Stimulated activated CD4-positive, alpha-beta T cell treated with anti-CD3 and anti-CD28 coated beads, TNF-alpha, amount 100 ng/mL, for 24 hours (primary cell): ENCODE results near the gene LVRN.

Experiments used
- DNase-seq, 3 experiments: peaks; one replicate each; pipeline ENCODE4 v3.0.0-alpha.2; 2020; ENCODE audit warnings: low read depth in 3 of 3

Gene LVRN

GRCh38 chr5:116023619-116024018 lies 61.3 kb downstream of the LVRN start:
- no peak for DNase-seq

GRCh38 chr5:116025866-116026265 lies 63.6 kb downstream of the LVRN start:
- no peak for DNase-seq

GRCh38 chr5:116032094-116032517 lies 69.8 kb downstream of the LVRN start, which contains the start of gene ARL14EPL:
Gene ARL14EPL (plus strand): TSS chr5:116032472. CDS start chr5:116051466, 18,994 bp downstream.
- no peak for DNase-seq

DNA sequence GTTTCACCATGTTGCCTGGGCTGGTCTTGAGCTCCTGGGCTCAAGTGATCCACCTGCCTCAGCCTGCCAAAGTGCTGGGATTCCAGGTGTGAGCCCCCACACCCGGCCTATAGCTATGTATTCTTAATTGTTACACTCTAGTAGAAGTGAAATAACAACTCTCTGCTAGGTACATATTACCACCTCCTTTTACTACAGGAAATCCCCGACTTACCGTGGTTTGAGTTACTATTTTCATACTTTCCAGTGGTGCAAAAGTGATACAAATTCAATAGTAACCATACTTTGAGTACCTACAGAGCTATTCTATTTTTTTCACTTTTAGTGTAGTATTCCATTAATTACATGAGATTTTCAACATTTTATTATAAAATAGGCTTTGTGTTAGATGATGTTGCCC lies 70.7 kb downstream of the LVRN start:
- no peak for DNase-seq

GRCh38 chr5:116035123-116035522 lies 72.8 kb downstream of the LVRN start:
- no peak for DNase-seq

GRCh38 chr5:116037236-116037822 lies 75.1 kb downstream of the LVRN start:
- DNase-seq = no peak

- DNase-seq = no peak
Observed at GRCh38 chr5:116038817-116039216, 76.5 kb downstream of the LVRN start.

DNA sequence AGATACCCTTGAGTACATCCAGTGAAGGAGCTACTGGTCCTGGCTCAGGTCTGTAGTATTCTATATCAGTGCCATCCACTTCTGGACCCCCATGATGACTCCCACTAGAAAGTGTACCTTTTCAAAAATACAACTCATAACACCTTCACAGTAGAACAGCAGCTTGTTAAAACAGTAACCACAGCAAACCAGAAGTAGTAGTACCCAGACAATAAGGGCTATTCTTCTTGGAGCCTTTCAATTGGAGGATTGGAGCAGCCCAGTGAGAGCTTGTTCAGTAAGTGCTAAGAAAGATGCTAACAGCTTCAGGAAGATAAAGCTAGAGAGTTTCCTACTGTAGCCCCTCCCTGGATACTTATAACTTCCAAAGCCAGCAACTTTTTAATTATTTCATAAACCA lies 80.1 kb downstream of the LVRN start:
- DNase-seq = no peak

DNA sequence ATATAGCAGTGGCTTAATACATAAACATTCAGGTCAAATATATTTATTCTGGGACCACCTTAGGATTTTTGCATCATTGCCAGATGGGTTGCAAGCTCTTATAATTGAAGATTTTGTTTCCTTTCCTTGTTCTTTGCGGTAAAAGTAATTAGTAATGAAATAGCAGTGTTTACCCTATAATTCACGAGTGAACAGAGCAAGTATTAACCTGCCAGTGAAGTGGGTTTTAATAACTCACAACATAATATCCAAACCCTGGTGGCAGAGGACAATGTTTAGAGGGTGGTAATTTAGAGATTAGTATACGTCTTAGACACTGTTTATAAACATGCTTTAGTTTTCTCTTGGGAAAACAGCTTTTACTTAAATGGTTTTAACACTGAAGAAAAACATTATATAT lies 81.8 kb downstream of the LVRN start:
- no peak for DNase-seq

DNA sequence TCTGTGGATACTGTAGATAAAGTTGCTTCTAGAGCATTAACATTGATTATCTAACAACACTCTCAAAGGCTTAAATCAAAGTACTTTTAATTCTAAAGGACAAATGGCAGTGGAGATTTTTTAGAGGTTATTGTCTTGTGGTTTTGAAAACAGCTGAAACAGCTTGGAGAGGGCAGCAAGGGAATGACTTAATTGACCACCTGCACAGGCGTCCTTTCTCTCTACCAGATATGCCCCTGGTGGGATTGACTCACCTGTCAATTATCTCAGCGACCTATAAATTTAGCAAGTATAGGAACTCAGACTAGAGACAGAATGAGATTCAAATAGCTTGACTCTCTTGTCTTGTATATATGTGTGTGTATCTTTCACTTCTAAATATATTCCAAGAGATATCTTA lies 83.5 kb downstream of the LVRN start:
- no peak for DNase-seq

DNA sequence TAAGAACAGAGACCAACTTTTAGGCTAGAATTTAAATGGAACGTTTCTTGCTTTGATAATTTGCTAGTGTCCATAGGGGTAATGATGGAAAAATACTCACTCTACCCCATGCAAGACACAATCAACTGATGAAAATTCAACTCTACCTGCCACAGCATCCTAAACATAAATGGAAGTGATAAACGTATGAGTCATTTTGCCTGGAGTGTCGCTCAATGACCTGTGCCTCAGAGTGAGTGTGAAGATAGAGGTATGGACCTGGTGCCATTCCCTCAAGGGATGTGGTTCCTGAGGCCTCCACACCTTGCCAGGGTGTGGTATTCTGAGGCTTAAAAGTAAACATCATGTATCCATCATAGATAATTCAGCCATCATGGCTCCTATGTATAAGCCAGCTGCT lies 84.0 kb downstream of the LVRN start:
- DNase-seq = no peak

- no peak for DNase-seq
Observed at GRCh38 chr5:116046823-116047222, 84.5 kb downstream of the LVRN start.

- DNase-seq = no peak
Observed at GRCh38 chr5:116058346-116058936, 96.2 kb downstream of the LVRN start.

GRCh38 chr5:116062352-116062751 lies 100.1 kb downstream of the LVRN start:
- DNase-seq = no peak

DNA sequence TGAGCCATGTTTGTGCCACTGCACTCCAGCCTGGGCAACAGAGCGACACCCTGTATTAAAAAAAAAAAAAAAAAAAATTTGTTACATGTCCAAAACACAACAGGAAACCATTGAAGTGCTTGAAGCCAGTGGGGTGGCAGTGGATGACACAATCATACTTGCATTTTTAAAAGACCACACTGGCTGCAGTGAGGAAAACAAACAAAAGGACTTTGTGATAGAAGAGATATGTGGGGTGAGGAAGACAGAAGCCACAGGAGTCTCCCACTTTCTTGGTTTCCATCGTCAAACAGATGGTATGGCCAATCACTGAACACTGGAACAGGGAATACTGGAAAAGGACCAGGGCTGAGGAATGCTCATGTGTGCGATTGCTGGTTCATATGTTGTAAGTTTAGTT lies 101.7 kb downstream of the LVRN start:
- no peak for DNase-seq

DNA sequence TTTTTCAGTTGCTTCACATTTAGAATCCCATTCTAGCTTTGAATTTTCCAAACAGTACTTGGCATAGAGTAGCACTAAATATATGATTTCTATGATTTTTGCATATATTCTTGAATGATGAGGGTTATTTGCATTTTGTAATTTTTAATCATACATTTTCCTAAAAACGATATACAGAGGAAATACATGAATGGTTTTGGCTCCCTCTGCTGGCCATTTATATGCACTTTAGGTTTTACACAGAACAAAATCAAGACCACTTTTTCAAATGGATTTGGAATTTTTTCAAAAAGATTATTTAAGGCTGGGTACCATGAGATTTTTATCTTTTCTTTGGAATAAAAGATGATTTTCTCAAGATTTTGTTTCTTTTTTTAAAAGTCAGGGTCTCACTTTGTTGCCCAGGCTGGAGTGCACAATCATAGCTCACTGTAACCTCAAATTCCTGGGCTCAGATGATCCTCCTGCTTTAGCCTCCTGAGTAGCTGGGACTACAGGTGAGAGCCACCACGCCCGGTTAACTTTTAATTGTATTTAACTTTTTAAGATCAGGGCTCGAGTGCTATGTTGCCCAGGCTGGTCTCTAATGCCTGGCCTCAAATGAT lies 105.9 kb downstream of the LVRN start:
- DNase-seq = peak in 1 of 3 experiments; percentile 44

DNA sequence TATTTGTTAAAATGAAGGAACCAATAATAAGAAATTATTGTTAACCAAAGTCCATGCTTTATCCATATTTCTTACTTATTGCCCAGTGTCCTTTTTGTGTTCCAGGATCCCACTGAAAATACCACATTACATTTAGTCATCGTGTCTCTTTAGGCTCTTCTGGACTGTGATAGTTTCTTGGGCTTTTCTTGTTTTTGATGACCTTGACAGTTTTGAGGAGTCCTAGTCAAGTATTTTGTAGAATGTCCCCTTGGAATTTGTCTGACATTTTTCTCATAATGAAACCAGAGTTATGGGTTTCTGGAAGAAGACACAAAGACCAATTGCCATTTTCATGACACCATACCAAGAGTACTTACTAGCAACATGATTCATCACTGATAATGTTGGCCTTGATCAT lies 108.9 kb downstream of the LVRN start:
- DNase-seq = no peak

GRCh38 chr5:116075191-116075831 lies 113.0 kb downstream of the LVRN start:
- DNase-seq = no peak

GRCh38 chr5:116076496-116076895 lies 114.2 kb downstream of the LVRN start:
- no peak for DNase-seq
